Keratinocyte (primary cell): ENCODE measurements around the gene SLC36A3. TPM values are rescaled to one million over a fixed set of nuclear protein-coding genes. Genes with fewer than 3 reads are reported as not detected.

Source experiments
- DNase-seq: peaks from one replicate; pipeline ENCODE4 v3.0.0-alpha.2; 2011; ENCODE audit warnings: low read depth, missing footprints, low spot score
- FAIRE-seq: peaks from 2 replicates; lab custom pipeline; 2011; peaks lifted over from hg19 to GRCh38; lab: Jason Lieb, UNC
- H2AFZ ChIP-seq: 2 replicates; pipeline ENCODE4 v1.6.0; 2012; ENCODE audit warnings: low read length, control low read depth, inconsistent platforms; ENCODE audit not compliant: control insufficient read depth
- H3K27ac ChIP-seq: 2 replicates; pipeline ENCODE4 v1.5.1; 2011; ENCODE audit warnings: low read length; ENCODE audit not compliant: control insufficient read depth, insufficient read depth
- H3K27me3 ChIP-seq: 3 replicates; pipeline ENCODE4 v1.6.0; 2011; ENCODE audit warnings: low read length; ENCODE audit not compliant: control insufficient read depth, insufficient read depth; ENCODE audit errors: extremely low read depth
- H3K36me3 ChIP-seq, 2 experiments: 2 replicates in 1 of 2; 3 replicates in 1 of 2; pipeline ENCODE4 v1.5.1; 2011; ENCODE audit warnings: low read length in 2 of 2, mild to moderate bottlenecking in 1 of 2; ENCODE audit not compliant: control insufficient read depth in 2 of 2, insufficient read depth in 2 of 2; ENCODE audit errors: extremely low read depth in 1 of 2
- H3K4me1 ChIP-seq: 3 replicates; pipeline ENCODE4 v1.5.1; 2011; ENCODE audit warnings: low read length; ENCODE audit not compliant: control insufficient read depth, insufficient read depth; ENCODE audit errors: extremely low read depth
- H3K4me2 ChIP-seq: 3 replicates; pipeline ENCODE4 v1.6.0; 2011; ENCODE audit warnings: low read depth, low read length; ENCODE audit not compliant: control insufficient read depth, insufficient read depth; ENCODE audit errors: extremely low read depth
- H3K4me3 ChIP-seq, 3 experiments: fragments of 200-600 bp in 1 of 3; sonication (generic) in 1 of 3; 2 replicates in 2 of 3; 3 replicates in 1 of 3; pipeline ENCODE4 v1.5.1; 2011 to 2016; ENCODE audit warnings: low read length in 3 of 3, mild to moderate bottlenecking in 3 of 3, control low read depth in 2 of 3, inconsistent platforms in 1 of 3, low read depth in 1 of 3, mixed read lengths in 1 of 3, mixed run types in 1 of 3, moderate library complexity in 1 of 3; ENCODE audit not compliant: control insufficient read depth in 2 of 3, insufficient read depth in 2 of 3; ENCODE audit errors: extremely low read depth in 1 of 3
- H3K79me2 ChIP-seq: 2 replicates; pipeline ENCODE4 v1.6.0; 2012; ENCODE audit warnings: low read length; ENCODE audit not compliant: control insufficient read depth, insufficient read depth
- H3K9ac ChIP-seq: 3 replicates; pipeline ENCODE4 v1.6.0; 2011; ENCODE audit warnings: low read length; ENCODE audit not compliant: control insufficient read depth, insufficient read depth; ENCODE audit errors: extremely low read depth
- H3K9me1 ChIP-seq: 3 replicates; pipeline ENCODE4 v1.6.0; 2011; ENCODE audit warnings: low read length; ENCODE audit not compliant: control insufficient read depth, insufficient read depth; ENCODE audit errors: extremely low read depth
- H3K9me3 ChIP-seq: 2 replicates; pipeline ENCODE4 v1.5.1; 2012; ENCODE audit warnings: low read depth, low read length; ENCODE audit not compliant: control insufficient read depth
- H4K20me1 ChIP-seq: 3 replicates; pipeline ENCODE4 v1.6.0; 2011; ENCODE audit warnings: low read length; ENCODE audit not compliant: control insufficient read depth, insufficient read depth; ENCODE audit errors: extremely low read depth
- CTCF ChIP-seq, 3 experiments: IDR thresholded peaks in 1 of 3; conservative IDR thresholded peaks in 1 of 3; optimal IDR thresholded peaks in 1 of 3; 2 replicates in 2 of 3; 3 replicates in 1 of 3; pipeline versions ENCODE3 to v1.5.1; 2011; ENCODE audit warnings: low read length in 3 of 3, mild to moderate bottlenecking in 3 of 3, moderate library complexity in 2 of 3, control low read depth in 1 of 3, inconsistent platforms in 1 of 3; ENCODE audit not compliant: insufficient read depth in 2 of 3; ENCODE audit errors: extremely low read depth in 1 of 3
- EZH2 ChIP-seq: IDR thresholded peaks from one replicate; pipeline ENCODE4 v1.6.1; 2012; ENCODE audit warnings: inconsistent platforms, mild to moderate bottlenecking, low read length, moderate library complexity
- dilution Hi-C: fragments of 300-500 bp; cut with MboI; formaldehyde crosslinking; loops from one replicate; pipeline ENCODE4 v1.7.0; 2020; ENCODE audit warnings: low sequenced_read_pairs; ENCODE audit not compliant: extremely low pct_ligation_motif_present
- polyA plus RNA-seq, 5 experiments: library from polyadenylated mRNA; depleted of rRNA in 3 of 5; stranded (reverse) in 3 of 5; stranded (forward) in 1 of 5; unstranded in 1 of 5; fragments of >200 nt; gene quantifications; 1 replicate in 1 of 5; 2 replicates in 3 of 5; 3 replicates in 1 of 5; pipeline versions ENCODE4 v1.2.1 to v1.2.3, GENCODE V29; 2011 to 2012; ENCODE audit warnings: missing spikeins in 2 of 5, low read depth in 1 of 5, low replicate concordance in 1 of 5

SLC36A3 gene
- polyA plus RNA-seq, 1 donor (not counting 4 experiments of a cell fraction or from before 2014, with no cell fraction given): not detected

DNA sequence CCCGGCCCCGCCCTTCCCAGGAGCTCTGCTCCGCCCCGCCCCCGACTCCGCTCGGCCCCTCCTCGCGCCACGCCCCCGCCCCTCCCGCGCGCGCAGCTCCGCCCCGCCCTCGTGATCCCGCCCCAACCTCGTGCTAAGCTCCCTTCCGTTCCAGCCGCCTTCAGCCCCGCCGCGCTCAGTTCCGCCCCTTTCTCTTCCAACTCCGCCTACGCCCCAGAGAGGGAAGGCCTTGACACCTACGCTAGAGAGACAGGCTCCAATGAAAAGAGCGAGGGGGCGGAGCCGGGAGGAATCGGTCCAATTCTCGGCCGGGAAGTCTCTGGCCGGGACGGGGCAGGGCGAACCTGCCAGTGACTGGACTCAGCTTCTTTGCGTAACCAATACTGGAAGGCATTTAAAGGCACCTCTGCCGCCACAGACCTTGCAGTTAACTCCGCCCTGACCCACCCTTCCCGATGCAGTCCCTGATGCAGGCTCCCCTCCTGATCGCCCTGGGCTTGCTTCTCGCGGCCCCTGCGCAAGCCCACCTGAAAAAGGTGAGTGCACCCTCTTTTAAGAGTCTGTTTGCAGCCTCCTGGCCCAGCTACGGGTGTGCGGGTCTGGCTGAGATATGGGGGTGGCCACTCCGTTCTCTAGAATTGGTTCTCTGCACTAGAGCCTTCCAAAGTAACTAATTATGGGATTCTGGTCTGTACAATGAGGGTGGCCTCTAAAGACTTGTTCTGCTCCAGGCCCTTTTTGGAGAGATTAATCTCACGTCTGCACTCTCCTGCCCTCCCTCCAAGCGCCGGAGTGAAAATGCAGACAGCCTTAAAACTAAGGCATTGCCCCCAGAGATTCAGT lies 50.6 kb downstream of the SLC36A3 start, which contains the start of gene GM2A:
TSS of gene GM2A (plus strand) at position 424 of the 843 bp plus-strand sequence. CDS start at position 456, 32 bp downstream.
- peak; percentile 93 for DNase-seq
- H3K4me1 ChIP-seq: peaks cover 30% of the 10 kb centered on the region
- H3K79me2 ChIP-seq: peaks cover 37% of the 10 kb centered on the region
- dilution Hi-C loops: no loop called here
- TF ChIP-seq CTCF (optimal IDR thresholded peaks at IDR 0.05 in 1 of 3, IDR thresholded peaks at IDR 0.05 in 1 of 3, conservative IDR thresholded peaks at IDR 0.05 in 1 of 3; ENCODE audit: extremely low read depth in 1 of 3, insufficient read depth in 2 of 3, low read length in 3 of 3): no peak
- no peak for TF ChIP-seq EZH2
- H3K9me3 ChIP-seq: no peaks in the 10 kb centered on the region
- peak; percentile 65 for FAIRE-seq
- peak within 1 kb of the TSS; percentile 59 to 97 (median 92) for H3K4me3 ChIP-seq
- H3K36me3 ChIP-seq: no peaks in the 10 kb centered on the region
- H3K27ac ChIP-seq: peak within 1 kb of the TSS; percentile 91
- H3K27me3 ChIP-seq: no peaks in the 10 kb centered on the region
- no peaks in the 10 kb centered on the region for H4K20me1 ChIP-seq
- H3K4me2 ChIP-seq: peak within 1 kb of the TSS; percentile 99
- H2AFZ ChIP-seq: peak within 1 kb of the TSS; percentile 80
- no peaks in the 10 kb centered on the region for H3K9me1 ChIP-seq
- H3K9ac ChIP-seq: peak within 1 kb of the TSS; percentile 88

DNA sequence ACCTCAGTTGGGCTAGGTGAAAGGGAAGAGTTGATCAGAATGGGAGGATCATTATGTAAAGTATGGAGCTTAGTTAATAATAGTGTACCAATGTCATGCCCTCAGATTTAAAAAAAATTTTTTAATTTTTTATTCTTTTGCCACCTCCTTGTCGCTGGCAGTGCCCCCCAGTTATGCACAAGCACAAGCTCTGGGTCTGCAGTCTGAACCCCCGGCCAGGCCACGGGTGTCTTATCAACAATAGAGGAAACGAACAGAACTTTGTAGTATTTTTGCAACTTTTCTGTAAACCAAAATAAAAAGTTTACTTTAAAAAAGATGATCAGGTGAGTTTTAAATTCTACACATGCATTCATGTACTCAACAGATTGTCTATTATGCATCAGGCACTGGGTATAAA lies 51.9 kb downstream of the SLC36A3 start:
- H3K4me3 ChIP-seq: no peak overlapping the region
- H2AFZ ChIP-seq: no peak overlapping the region
- peaks cover 34% of the 10 kb centered on the region for H3K79me2 ChIP-seq
- H3K9me3 ChIP-seq: no peaks in the 10 kb centered on the region
- H3K36me3 ChIP-seq: no peaks in the 10 kb centered on the region
- H3K9ac ChIP-seq: no peak overlapping the region
- DNase-seq (no peak), FAIRE-seq (no peak)
- TF ChIP-seq CTCF (optimal IDR thresholded peaks at IDR 0.05 in 1 of 3, IDR thresholded peaks at IDR 0.05 in 1 of 3, conservative IDR thresholded peaks at IDR 0.05 in 1 of 3; ENCODE audit: extremely low read depth in 1 of 3, insufficient read depth in 2 of 3, low read length in 3 of 3): no peak
- TF ChIP-seq EZH2: no peak
- dilution Hi-C loops: no loop called here
- no peak overlapping the region for H3K27ac ChIP-seq
- no peaks in the 10 kb centered on the region for H3K27me3 ChIP-seq
- H3K4me2 ChIP-seq: no peak overlapping the region
- peaks cover 17% of the 10 kb centered on the region for H3K4me1 ChIP-seq
- no peaks in the 10 kb centered on the region for H3K9me1 ChIP-seq
- H4K20me1 ChIP-seq: no peaks in the 10 kb centered on the region
